Kidney epithelial cell (primary cell): ENCODE data around the gene ZNF692. TPM values are rescaled to one million over a fixed set of nuclear protein-coding genes. Genes with fewer than 3 reads are reported as not detected.

Experiments used
- DNase-seq: peaks from one replicate; pipeline ENCODE4 v3.0.0-alpha.2; 2010; ENCODE audit warnings: low read depth
- H3K27me3 ChIP-seq: 2 replicates; pipeline ENCODE4 v1.6.0; 2011; ENCODE audit warnings: low read length; ENCODE audit not compliant: control insufficient read depth, insufficient read depth
- H3K36me3 ChIP-seq: 2 replicates; pipeline ENCODE4 v1.5.1; 2011; ENCODE audit warnings: low read length; ENCODE audit not compliant: control insufficient read depth, insufficient read depth
- H3K4me3 ChIP-seq: 2 replicates; pipeline ENCODE4 v1.5.1; 2011; ENCODE audit warnings: low read depth, mild to moderate bottlenecking, control low read depth, low read length
- CTCF ChIP-seq: IDR thresholded peaks from 2 replicates; pipeline ENCODE4 v1.5.1; 2011; ENCODE audit warnings: mild to moderate bottlenecking, moderate library complexity, low read length, control low read depth, inconsistent platforms; ENCODE audit not compliant: insufficient read depth, poor library complexity, severe bottlenecking
- total RNA-seq: library from RNA; depleted of rRNA; stranded (reverse); fragments of >200 nt; gene quantifications from 2 replicates; pipeline ENCODE4 v1.2.3, GENCODE V29; 2015

ZNF692 gene
- total RNA-seq, 1 donor from 2014 or later: 20.4 TPM

DNA sequence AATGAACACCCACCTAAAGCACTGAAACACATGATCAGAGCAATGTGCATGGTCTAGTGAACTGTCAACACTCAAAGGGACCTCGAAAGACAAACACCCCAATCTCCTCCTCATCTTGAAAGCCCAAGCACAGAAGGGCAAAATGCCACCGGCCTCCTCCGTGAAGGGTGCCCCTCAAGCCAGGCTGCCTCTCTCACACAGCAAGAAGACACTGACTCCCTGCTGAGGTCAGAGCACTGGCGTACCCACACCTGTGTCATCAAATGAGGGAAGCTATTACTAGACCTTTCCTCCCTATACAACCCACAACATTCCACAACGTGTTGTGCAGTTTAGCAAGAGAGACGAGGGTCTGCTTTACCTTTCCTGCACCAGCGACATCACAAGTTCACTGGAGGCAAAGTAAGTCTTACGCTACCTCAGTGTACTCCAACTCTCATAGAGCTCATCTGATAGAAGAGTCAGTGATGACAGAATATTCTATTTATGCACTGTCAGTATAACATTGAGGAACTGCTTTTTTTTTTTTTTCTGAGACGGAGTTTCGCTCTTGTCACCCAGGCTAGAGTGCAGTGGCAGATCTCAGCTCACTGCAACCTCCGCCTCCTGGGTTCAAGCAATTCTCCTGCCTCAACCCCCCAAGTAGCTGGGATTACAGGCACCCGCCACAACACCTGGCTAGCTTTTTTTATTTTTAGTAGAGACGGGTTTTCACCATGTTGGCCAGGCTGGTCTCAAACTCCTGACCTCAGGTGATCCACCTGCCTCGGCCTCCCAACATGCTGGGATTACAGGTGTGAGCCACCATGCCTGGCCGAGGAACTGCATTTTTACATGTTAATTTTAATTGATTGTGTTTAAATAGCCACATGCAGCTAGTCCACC lies 36.5 kb downstream of the ZNF692 start:
- no peaks in the 10 kb centered on the region for H3K36me3 ChIP-seq
- no peaks in the 10 kb centered on the region for H3K27me3 ChIP-seq
- DNase-seq: no peak
- TF ChIP-seq CTCF: no peak
- no peak overlapping the region for H3K4me3 ChIP-seq

- Histone ChIP-seq H3K36me3 (no peaks in the 10 kb centered on the region), H3K4me3 (no peak overlapping the region), H3K27me3 (no peaks in the 10 kb centered on the region)
- TF ChIP-seq CTCF: no peak
- DNase-seq: no peak
These were observed 37.2 kb downstream of the ZNF692 start for GRCh38 chr1:248821641-248822040.

GRCh38 chr1:248821101-248821500 lies 37.8 kb downstream of the ZNF692 start:
- no peak for TF ChIP-seq CTCF
- H3K4me3 ChIP-seq: no peak overlapping the region
- DNase-seq: peak; percentile 68
- H3K27me3 ChIP-seq: no peaks in the 10 kb centered on the region
- H3K36me3 ChIP-seq: no peaks in the 10 kb centered on the region

DNA sequence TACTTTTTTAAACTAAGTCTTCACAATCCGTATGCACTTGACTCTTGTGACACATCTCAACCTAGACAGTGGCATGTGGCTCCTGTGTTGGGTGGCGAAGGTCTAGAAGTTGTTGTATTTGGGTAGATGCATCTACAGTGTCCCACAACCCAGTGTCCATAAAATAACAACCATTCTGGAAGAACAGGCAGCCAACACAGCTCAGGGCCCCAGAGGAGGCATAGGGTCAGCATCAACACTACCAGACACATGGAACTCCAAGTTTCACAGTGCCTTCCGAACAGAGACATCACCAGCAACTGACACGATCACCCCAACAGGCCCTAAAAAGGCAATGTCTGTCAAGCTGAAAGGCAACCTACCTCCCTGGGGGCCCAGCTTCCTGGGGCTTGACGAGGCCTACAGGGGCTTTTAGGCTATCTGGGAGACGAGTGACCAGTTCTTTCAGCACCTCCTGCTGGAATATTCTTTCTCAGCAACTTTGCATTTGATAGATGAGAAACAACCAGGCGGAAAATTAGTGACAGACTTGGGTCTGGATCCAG lies 38.8 kb downstream of the ZNF692 start:
- no peak for TF ChIP-seq CTCF
- Histone ChIP-seq H3K27me3 (no peaks in the 10 kb centered on the region), H3K4me3 (no peak overlapping the region), H3K36me3 (no peaks in the 10 kb centered on the region)
- no peak for DNase-seq

DNA sequence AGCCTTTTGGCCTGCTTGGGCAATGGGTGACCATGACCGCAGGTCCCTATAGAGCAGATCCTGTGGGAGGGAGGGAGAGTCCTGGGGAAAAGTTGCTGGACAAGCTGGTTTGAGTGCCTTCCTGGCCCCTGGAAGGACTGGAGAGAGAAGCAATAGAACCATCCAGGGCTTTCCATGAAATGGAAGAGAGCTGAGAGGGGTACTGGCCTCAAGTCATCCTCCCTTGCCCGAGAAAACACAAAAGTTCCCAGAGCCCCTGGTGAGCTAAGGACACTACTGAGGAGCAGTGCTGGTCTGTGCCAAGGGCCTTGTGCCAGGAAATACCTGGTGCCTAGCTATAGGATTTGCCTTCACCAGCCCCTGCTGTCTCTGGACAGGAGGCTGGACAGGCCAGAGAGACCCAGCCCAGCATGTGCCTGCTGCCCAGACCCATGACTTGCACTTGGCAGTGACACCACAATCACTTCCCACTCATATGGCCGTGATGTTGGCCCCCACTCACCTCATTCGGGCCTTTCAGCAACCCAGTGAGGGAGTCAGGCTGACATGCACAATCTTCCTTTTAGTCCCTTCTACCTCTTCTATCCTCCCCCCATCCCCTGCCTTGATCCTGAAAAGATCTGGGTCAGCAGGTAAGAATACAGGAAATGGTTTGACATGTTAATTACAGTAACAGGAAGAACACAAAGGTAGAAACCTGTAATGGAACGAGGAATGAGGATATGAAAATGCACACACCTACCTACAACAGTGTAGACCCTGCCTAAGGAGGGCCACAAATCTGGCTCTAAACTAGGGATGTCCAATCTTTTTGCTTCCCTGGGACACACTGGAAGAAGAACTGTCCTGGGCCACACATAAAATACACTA lies 40.1 kb downstream of the ZNF692 start:
- H3K27me3 ChIP-seq: no peaks in the 10 kb centered on the region
- DNase-seq: no peak
- no peak overlapping the region for H3K4me3 ChIP-seq
- TF ChIP-seq CTCF: no peak
- no peaks in the 10 kb centered on the region for H3K36me3 ChIP-seq
